ENCODE data around the gene LTO1. TPM values are rescaled to one million over a fixed set of nuclear protein-coding genes. Genes with fewer than 3 reads are reported as not detected.

Gene LTO1
- total RNA-seq, 1 experiment from 2014 or later = 25.3 TPM

GRCh38 chr11:69686452-69686851, 11.3 kb upstream of the LTO1 start:
- H3K14ac ChIP-seq (ENCODE audit: insufficient read depth, low read length) = no peak overlapping the region
- no peak overlapping the region for H4K91ac ChIP-seq (ENCODE audit: insufficient read length, low read depth, low read length)
- H2BK12ac ChIP-seq (ENCODE audit: insufficient read length, low read depth, low read length) = no peak overlapping the region
- H3K4ac ChIP-seq (ENCODE audit: low read depth, low read length) = no peak overlapping the region
- no peak overlapping the region for H2BK5ac ChIP-seq (ENCODE audit: insufficient read length, low read length)
- no peaks in the 10 kb centered on the region for H3K27me3 ChIP-seq (ENCODE audit: insufficient read depth, low read length)
- H4K20me1 ChIP-seq (ENCODE audit: control insufficient read depth, insufficient read depth, insufficient read length) = no peaks in the 10 kb centered on the region
- no peak for DNase-seq
- no peak overlapping the region for H4K8ac ChIP-seq (replicated peaks; ENCODE audit: insufficient read length, low read depth, low read length)
- H3K79me2 ChIP-seq (ENCODE audit: insufficient read depth, low read length) = no peaks in the 10 kb centered on the region
- H3K23me2 ChIP-seq (ENCODE audit: insufficient read length, low read depth, low read length, poor library complexity, severe bottlenecking) = no peaks in the 10 kb centered on the region
- no peak overlapping the region for H3K4me3 Mint-ChIP-seq
- H2AK5ac ChIP-seq (ENCODE audit: insufficient read length, low read length) = no peak overlapping the region
- no peak overlapping the region for H2AFZ ChIP-seq (ENCODE audit: low read length)
- H3K9ac ChIP-seq (ENCODE audit: extremely low read depth, insufficient read length, low read length) = no peak overlapping the region
- no peak overlapping the region for H3K18ac ChIP-seq (ENCODE audit: insufficient read length, low read depth, low read length)
- H3K23ac ChIP-seq (ENCODE audit: insufficient read length, low read depth, low read length) = no peak overlapping the region
- H2BK15ac ChIP-seq (ENCODE audit: low read depth, low read length) = no peak overlapping the region
- H2BK120ac ChIP-seq (ENCODE audit: low read depth, low read length, poor library complexity, severe bottlenecking) = no peak overlapping the region
- H3K79me1 ChIP-seq (ENCODE audit: insufficient read depth, low read depth, low read length, poor library complexity, severe bottlenecking) = no peaks in the 10 kb centered on the region
- H3K4me1 ChIP-seq (ENCODE audit: insufficient read depth, low read length) = no peaks in the 10 kb centered on the region
- peaks cover 22% of the 10 kb centered on the region for H3K27me3 Mint-ChIP-seq (ENCODE audit: low read depth)
- no CpG with 5 or more reads among the region's 13 CpGs for WGBS (ENCODE audit: extremely low coverage, insufficient read length, low lambda C conversion rate)
- H3K4me2 ChIP-seq (ENCODE audit: insufficient read depth, insufficient read length, low read length) = no peak overlapping the region
- H3K27ac Mint-ChIP-seq = no peak overlapping the region
- no peak for TF ChIP-seq CTCF (conservative IDR thresholded peaks at IDR 0.05)
- H3K36me3 Mint-ChIP-seq (ENCODE audit: insufficient read depth in 1 of 3, low read depth in 3 of 3) = no peaks in the 10 kb centered on the region; a peak in 1 of 7 replicates
- H3K9me3 Mint-ChIP-seq = peaks cover 0 to 3% of the 10 kb centered on the region in 2 experiments; a peak in 2 of 5 replicates
- no peak overlapping the region for H3K27ac ChIP-seq (ENCODE audit: insufficient read length, low read depth, low read length)
- no peak overlapping the region for H3K56ac ChIP-seq (ENCODE audit: insufficient read length, low read depth, low read length)
- H4K5ac ChIP-seq (ENCODE audit: insufficient read length, low read depth, low read length) = no peak overlapping the region
- no peak overlapping the region for H3T11ph ChIP-seq (ENCODE audit: low read length)
- peaks cover 2 to 8% of the 10 kb centered on the region in 2 experiments; a peak in 3 of 4 replicates for H3K4me1 Mint-ChIP-seq
- no peaks in the 10 kb centered on the region for H3K9me3 ChIP-seq (ENCODE audit: control insufficient read depth, low read depth, low read length)
- H2BK20ac ChIP-seq (ENCODE audit: low read depth, low read length, poor library complexity, severe bottlenecking) = no peak overlapping the region
